A549 (cell line): Measurements from ENCODE around the gene NEK4.

Experiments
- EP300 ChIP-seq, 2 experiments: fragments of >200 bp; sonication (Bioruptor Twin); formaldehyde crosslinking; IDR thresholded peaks; 2 replicates in 1 of 2; 3 replicates in 1 of 2; pipeline ENCODE4 v1.6.1; 2016 to 2017
- MYC ChIP-seq: IDR thresholded peaks from 2 replicates; pipeline ENCODE4 v1.6.1; 2012; ENCODE audit warnings: mild to moderate bottlenecking, inconsistent platforms, low read length, improper control_type of control experiment, borderline replicate concordance
- POLR2A ChIP-seq: IDR thresholded peaks from 2 replicates; pipeline ENCODE4 v1.6.1; 2012; ENCODE audit warnings: mild to moderate bottlenecking, low read length
- TF ChIP-seq, protein P1 (sequence below): fragments of >200 bp; sonication (Bioruptor Twin); formaldehyde crosslinking; IDR thresholded peaks from 3 replicates; pipeline ENCODE4 v1.5.1; 2016

DNA sequence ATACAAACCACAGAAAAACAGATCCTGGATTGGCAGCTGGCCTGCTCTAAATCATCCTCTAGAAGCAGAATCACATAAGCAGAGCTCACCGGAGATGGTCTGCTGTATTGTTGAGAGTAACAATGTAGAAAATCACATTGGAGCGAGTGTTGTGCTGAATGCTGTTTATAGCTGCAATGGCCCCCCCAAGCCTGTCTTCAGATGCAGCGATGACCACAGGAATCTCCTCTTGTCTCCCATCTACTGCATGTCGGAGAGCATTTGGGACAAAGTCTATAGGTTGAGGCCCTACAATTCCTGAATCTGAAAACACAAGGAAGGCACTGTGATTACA is 73.1 kb downstream of the NEK4 start:
- no peak for TF ChIP-seq POLR2A
- no peak for TF ChIP-seq MYC
- TF ChIP-seq, protein P1, sequence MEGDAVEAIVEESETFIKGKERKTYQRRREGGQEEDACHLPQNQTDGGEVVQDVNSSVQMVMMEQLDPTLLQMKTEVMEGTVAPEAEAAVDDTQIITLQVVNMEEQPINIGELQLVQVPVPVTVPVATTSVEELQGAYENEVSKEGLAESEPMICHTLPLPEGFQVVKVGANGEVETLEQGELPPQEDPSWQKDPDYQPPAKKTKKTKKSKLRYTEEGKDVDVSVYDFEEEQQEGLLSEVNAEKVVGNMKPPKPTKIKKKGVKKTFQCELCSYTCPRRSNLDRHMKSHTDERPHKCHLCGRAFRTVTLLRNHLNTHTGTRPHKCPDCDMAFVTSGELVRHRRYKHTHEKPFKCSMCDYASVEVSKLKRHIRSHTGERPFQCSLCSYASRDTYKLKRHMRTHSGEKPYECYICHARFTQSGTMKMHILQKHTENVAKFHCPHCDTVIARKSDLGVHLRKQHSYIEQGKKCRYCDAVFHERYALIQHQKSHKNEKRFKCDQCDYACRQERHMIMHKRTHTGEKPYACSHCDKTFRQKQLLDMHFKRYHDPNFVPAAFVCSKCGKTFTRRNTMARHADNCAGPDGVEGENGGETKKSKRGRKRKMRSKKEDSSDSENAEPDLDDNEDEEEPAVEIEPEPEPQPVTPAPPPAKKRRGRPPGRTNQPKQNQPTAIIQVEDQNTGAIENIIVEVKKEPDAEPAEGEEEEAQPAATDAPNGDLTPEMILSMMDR = no peak
- TF ChIP-seq EP300 (IDR thresholded peaks at IDR 0.05) = no peak
